Loucy (cell line): ENCODE measurements around the gene MS4A6A.

Experiments used
- CTCF ChIP-seq: fragments of 200-600 bp; sonication (generic); conservative IDR thresholded peaks from 2 replicates; pipeline ENCODE4 v1.5.1; 2014; ENCODE audit warnings: mild to moderate bottlenecking, antibody characterized with exemption, low read length
- EZH2phosphoT487 ChIP-seq: fragments of 200-600 bp; IDR thresholded peaks from 2 replicates; pipeline ENCODE4 v1.6.1; 2018; ENCODE audit warnings: antibody characterized with exemption, mild to moderate bottlenecking, moderate library complexity, borderline replicate concordance

GRCh38 chr11:60161107-60161506, 21.8 kb downstream of the MS4A6A start:
- TF ChIP-seq CTCF (no peak), EZH2phosphoT487 (no peak)
